T-helper 2 cell (primary cell): ENCODE measurements around the gene SLC7A9.
"Not testable (repeated sequence)": the region's sequence is repeated elsewhere in the genome, so short reads cannot be mapped to it uniquely, and the experiment has no call there.

Source experiments
- DNase-seq, 5 experiments: peaks; one replicate each; pipeline versions ENCODE4 v3.0.0 to v3.0.0-alpha.2; 2012 to 2022

Gene SLC7A9

DNA sequence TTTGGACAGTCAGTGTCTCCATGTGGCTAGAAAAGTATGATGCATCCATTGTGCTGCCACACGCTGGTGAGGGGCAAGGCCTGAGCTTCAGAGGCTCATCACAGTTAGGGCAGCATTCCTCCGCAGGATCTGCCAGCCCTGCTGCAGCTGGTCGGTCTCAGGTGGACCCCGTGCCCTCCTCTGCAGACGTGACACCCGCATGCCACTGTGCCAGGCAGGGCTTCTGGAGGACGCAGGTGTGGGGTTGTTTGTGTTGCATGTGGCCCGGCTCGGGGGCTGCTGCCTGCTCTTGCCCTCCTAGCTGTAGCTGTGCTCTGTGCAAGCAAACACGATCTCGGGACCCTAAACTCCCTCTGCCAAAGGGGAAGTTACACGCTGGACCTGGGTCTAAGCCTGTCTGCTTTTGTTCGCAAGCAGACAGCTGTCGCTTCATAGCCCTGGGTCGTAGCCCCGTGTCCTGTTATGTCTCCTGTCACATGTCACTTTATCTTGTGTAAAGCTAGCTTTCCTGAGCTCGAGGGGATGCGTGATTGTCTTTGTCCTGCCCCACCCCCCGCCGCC lies 45.3 kb downstream of the SLC7A9 start:
- no peak for DNase-seq

DNA sequence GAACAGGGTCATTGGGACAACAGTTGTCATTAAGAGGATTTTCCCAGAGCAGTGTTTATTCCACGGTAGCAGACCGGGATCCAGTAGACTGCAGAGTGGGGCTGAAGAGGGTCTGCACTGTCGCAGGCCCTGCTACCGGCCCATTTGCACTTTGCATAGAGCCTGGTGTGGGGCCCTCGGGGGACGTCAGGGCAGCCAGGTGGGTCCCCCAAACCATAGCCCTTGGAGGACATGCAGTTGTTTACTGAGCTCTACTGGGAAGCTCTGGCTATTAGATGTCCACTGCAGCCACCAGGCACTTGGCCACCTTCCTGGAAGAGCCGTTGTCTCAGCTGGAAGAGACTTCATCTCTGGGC lies 45.8 kb downstream of the SLC7A9 start:
- no peak for DNase-seq

DNA sequence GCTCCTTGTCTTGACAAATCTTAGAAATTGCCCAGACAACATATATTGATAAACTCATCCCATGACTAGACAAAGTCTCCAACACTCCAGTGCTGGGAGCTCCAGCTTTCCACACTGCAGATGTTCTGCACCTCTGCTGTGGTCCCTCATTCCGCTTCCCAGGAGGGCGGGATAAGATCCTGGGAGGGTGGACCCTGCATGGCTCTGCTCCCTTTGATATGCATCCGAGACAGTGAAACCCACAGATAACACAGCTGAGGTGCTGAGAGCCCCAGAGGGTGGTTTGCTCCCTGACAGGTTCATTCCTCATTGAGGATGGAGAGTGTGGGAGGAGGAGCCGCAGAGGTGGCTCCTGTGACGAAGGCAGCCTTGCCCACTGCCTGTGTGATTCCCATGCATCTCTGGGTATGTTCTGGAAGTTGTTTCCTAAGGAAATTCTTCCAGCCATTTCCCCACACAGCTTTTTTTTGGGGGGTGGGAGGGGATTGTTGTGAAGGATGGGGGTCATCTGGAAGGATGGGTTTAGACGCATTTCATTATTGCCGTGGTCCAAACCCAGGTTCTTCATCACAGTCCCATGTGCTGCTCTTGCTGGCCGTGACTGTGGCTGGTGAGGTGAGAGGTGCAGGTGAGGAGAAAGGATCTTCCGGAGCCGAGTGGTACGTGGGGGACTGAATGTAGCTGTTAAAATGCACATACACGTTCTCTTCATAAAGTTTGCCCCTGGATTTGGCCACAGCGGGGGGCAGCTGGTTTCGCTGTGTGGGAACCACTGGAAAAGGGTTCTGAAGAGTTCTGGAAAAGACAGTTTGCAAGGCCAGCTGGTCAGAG lies 46.4 kb downstream of the SLC7A9 start:
- DNase-seq: no peak

DNA sequence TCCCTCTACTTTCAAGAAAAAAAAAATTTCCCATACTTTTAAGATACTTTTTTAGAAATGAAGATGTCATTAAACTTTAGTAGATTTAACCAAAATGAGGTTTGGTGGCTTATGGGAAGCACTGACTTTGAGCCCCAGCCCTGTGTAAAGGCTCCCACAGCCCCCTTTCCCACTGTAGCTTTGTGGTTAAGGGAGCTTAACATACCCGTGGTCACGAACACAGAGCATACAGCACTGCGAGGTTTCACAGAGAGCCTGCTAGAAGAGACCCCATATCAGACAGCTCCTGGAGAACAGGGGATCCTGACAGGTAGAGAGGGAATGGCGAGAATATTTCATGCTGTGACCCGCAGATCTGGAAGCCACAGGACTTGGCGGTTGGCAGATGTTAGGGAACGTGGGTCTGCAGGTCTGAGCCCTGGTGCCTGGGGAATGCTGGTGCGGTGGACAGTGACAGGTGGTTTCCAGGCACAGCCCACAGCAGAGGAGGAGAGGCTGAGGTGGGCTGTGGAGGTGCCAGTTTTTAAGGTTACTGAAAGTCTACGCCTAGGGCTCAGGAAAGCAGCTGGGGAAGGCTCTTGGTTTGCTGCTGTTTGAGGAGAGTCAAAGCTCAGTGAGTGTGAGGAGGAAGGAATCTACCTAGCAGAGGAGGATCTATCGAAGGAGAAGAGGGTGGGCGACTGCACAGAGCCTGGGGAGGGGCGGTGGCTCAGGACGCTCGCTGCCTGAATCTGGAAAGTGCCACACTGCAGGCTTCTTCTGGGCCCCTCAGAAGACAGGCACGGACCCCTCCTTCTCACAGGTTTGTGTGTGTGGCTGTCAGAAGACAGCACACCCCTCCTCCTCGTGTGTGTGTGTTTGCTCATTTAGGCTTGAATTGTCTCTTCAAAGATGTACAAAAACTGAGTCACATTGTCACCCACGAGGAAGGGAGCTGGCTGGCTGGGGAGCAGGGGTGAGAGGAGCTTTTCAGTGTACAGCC lies 49.9 kb downstream of the SLC7A9 start:
- DNase-seq: no peak

DNA sequence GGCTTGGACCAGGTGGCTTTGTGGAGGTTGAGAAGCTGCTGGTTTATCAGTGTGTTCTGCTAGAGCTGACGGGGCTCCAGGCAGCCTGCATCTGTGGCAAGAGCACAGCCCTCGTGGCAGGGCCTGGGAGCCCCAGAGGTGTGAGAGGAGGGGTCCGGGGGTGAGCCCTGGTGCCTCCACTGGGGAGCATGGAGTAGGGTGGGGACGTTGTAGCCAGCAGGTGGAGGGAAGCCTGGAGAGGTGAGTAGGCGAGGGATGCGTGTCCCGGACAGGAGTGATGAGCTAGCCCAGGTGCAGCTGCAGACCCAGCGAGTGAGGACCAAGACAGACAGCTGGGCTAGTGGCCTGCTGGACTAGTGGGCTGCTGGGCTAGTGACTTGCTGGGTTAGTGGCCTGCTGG lies 51.0 kb downstream of the SLC7A9 start:
- DNase-seq: no peak

DNA sequence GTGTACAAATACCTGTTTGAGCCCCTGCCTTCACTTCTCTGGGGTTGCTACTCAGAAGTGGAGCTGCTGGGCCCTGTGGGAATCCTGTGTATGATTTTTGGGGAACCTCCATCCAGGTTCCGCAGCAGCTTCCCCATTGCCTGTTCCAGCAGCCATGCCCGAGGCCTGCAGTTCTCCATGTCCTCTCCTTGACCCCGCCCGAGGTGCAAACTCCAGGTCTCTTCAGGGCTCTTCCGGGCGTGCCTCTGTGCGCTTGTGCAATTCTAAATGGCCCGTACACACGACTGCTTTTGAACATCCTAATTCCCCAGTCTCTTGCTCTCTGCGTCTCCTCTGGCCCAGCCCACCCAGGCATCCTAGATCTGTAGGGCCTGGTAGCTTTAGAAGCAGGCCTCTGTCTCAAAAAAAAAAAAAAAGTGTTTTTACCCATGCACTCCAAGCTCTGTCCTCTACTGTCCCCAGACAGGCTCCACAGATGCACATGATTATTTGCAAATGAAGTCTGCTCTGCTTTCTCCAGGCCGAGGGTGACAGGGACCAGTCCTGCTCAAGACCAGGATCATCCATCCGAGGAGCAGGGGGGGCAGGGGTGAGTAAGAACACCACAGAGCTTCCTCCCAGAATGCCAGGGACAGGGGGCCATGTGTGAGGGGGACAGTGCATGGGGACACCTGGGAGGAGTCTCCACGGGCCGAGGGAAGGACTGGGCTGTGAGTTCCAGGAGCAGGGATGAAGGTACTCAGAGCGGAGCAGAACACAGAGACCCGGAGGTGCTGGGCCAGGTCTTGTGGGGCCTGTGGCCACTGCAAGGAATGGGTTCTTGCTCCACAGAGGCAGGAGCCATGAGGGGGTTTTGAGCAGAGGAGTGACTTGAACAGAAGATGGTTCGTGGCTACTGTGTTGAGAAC lies 51.7 kb downstream of the SLC7A9 start:
- DNase-seq: no peak

DNA sequence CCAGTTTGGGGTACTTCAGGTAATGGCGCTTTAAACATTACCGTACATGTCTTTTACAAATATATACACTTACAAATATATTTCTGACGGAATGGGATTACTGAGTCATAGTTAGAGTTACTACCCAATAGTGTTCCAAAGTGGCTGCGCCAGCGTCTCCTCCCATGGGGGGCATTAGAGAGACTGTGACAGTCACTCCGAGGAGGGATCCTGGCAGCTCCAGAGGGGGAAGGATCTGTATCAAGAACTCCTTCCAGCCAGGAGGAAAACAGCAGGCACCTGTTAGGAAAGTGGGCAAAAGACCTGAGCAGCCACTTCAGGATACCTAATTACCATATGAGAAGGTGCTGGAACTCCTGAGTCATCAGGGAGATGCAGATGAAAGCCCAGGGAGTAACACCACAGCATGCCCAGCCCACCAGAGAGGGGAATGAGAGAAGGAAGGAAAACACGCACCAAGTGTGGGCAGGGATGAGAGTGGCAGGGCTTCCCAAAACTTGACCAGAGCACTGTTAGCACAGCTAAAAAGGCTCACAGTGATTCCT lies 52.9 kb downstream of the SLC7A9 start:
- no peak for DNase-seq

DNA sequence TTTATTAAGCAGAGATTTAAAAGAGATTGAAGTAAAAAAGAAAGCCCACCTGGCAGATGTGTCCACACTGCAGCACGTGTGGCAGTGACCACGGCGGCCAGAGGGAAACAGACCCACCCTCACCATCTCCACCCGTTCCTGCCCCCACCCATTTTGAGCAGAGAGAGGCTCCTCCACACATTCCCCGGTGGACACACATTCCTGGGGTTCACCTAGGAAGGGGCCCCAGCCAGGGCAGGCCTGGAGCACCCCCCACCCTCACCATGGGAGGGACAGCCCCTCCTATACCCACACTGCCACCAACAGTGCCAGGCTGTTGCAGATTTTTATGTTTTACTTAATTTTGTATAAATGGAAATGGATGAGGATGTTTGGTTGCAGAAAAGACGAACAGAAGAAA lies 54.9 kb downstream of the SLC7A9 start:
- no peak for DNase-seq

DNA sequence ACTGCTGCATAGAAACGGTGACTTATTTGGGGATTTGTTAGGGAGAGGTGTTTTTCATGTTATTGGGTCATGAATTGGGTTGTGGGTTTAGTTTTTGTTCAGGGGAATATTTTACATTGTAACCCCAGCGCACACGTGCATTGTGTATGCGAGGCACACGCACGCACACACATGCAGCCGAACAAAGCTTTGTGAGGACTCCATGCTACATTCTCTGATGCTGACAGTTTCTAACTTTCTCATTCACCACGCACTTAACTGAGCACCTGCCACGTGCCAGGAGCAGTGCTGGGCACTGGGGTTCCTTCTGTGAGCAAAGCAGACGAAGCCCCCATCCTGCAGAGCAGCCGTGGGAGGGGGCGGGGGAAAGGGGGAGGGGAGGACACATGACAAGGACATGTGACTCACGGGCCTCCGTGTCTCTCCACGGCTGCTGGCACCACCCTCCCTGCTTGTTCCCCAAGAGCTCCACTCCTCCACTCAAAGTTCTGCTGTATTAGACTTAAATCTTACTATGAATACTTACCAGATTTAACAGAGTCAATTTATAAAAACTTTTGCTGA lies 55.6 kb downstream of the SLC7A9 start:
- DNase-seq: no peak

DNA sequence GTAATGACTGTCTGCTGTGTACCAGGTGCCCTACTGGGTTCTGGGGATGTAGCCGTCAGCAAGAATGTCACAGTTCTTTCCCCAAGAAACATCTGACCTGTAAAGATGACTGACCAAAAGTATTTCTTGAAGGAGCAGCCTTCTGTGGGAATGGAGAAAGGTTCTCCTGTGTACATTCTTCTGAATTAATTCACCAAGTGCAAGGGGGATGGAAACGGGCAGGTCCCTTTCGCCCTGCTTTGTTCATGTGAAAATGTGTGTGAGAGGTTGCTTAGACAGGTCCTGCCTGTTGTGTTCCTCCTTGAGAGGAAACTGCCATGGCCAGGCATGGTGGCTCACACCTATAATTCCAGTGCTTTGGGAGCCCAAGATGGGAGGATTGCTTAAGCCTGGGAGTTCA lies 57.0 kb downstream of the SLC7A9 start:
- DNase-seq: no peak

DNA sequence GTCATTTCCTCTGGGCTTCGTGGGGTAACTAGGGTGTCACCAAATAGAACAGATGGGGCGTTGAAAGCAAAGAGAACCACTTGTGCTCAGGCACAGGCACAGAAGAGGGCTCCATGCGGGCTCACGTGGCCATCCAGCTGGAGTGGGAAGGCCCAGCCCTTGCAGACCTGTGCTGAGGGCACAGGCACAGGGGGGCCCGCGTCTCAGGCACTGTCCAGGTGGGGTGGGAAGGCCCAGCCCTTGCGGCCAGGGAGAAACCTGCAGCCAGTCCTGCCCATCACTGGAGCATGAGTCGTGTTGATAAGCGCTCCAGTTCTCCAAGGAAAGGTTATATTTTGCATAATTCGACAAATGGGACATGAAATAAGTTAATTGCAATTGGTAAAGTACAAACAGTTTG lies 57.5 kb downstream of the SLC7A9 start:
- DNase-seq: no peak

DNA sequence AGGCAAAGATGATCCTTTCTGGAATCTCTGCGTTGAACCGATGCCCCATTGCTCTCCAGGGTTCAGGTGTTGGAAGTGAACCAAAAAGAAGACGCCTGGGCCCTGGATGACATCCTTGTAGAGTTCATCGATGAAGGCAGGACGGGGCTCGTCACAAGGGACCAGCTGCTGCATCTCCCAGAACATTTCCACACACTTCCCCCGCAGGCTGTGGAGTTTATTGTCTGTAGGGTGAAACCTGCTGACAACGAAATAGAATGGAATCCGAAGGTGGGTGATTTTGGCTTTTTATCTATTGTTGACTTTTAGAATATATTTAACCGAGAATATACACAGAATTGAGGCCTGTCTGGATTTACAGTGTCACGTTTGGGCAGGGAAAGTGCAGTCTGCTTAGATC lies 58.4 kb downstream of the SLC7A9 start:
- DNase-seq: no peak

DNA sequence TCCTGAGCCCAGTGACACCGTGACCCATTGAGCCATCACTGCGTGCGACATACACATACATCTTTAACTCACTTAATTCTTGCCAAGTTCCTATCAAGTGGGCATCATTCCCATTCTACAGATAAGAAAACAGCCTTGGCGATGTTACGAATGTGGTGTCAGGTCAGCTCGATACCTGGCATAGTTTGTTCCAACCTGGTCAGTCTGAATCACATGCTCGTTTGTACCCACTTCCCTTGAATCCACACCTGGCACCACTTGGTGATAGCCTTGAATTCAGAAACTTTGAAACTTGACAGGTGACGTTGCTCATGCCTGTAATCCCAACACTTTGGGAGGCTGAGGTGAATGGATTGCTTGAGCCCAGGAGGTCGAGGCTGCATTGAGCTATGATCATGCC lies 59.1 kb downstream of the SLC7A9 start:
- no peak for DNase-seq

DNA sequence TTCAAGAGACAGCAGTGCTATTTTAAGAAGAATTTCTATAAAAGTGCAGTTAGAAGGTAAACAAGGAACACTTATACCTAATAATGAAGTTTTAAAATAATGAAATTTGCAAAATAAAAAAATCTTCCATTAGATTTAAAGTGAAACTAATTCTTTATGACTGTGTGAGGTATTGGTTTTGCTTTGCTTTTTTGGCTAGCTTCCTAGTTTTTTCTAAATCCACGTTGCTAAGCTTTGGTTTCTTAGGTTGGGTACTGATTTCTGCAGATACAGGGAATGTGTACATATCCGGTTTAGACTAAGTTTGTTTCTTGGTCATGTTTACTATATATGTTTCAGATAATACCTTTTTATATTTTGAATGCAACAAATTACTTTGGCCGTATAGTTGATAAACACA lies 59.8 kb downstream of the SLC7A9 start:
- peak in 1 of 5 experiments; percentile 40 for DNase-seq

DNA sequence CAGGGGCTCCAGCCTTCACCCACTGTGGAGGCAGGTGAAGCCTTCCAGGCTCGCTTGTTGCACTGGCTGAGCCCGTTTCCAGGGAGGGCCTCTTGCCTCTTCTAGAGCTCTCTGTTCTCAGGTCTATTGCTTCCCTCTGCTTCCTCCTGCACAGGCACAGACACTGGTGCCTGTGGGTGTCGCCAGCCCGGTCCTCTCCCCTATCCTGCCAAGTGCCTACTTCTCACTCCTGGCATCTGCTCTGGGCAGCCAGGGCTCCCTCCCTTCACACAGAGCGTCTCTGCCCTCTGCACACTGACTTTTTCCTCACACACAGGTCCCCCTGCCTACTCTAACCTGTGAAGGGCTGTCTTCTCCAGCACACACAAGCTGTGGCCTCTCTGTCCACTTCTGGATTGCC lies 60.3 kb downstream of the SLC7A9 start:
- no peak for DNase-seq

DNA sequence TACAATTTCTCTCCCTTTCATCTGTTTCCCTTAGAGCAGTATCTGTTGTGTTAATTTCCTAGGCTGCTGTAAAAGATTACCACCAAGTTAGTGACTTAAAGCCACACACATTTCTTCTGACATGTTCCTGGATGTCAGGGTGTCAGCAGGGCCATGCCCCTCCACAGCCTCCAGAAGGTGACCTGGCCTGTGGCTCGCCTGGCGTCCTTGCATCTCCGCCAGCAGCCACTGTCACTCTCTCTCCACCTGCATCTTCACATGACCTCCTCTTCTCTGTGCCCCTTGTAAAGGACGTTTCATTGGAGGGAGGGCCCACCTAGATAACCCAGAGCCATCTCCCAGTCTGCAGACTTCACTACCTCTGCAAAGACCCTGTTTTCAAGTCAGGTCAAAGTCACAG lies 61.3 kb downstream of the SLC7A9 start:
- DNase-seq: no peak

DNA sequence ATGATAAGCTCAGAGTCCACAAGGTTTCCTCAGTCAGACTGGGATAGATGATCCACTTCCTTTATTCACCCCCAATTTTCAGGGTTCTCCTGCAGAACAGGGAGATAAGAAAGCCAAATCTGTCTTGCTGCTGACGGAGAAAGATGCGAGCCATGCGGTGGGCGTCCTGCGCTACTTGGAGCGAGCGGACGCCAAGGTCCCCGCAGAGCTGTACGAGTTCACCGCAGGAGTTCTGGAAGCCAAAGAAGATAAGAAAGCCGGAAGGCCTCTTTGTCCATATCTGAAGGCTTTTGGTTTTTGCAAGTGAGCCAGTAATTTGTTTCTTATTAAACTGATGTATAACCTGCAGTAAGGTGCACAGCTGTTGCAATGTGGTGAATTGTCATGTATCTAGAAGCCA lies 66.7 kb downstream of the SLC7A9 start:
- no peak for DNase-seq

DNA sequence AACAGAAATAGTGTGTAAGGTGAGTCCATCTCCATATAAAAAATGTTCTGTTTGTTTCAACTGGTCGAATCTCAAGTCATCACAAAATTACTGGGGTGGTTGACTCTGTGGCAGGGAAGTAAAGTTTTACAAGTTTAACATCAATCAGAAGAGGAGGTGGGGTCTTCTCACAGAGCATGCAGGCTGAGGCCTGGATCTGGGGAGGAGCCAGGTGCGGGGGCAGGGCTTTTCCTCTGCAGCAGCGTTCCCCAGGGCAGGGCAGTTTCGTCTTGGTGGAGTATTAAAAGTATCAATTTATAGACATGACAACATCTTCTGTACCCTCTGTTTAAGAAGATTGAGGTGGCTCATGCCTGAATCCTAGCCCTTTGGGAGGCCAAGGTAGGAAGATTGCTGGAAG lies 68.8 kb downstream of the SLC7A9 start:
- no peak for DNase-seq

DNA sequence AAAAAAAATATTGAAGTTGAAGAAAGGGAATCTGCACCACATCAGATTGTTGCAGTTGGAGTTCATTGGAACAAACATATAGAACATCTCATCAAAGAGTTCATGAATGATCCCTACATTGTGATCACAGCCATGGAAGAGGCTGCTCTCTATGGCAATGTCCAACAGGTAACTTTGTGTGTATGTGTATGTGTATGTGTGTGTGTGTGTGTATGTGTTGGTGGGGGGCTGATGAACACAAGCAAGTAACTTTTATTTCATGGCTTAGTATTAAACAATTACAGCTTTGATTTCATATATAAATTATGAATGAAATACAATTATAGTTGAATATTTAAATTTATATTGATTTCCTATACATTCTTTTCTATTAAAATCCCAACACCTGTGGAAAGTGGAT lies 69.4 kb downstream of the SLC7A9 start:
- no peak for DNase-seq

DNA sequence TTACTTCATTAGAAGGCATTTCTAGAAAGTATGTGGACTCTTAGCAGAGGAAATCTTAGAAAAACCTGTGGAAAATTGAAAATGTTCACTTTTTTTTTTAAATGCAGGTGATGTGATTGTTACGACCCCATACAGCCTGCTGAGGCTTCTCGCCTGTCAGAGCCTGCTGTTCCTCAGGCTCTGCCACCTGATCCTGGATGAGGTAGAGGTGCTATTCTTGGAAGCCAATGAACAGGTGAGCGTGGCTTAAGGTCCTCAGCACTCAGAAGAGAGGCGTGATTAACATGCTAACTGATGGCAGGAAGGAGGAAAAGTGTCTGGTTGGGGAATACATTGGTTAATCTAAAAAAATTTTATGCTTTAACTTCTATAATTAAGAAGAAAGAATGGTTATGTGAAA lies 71.4 kb downstream of the SLC7A9 start:
- DNase-seq: no peak

DNA sequence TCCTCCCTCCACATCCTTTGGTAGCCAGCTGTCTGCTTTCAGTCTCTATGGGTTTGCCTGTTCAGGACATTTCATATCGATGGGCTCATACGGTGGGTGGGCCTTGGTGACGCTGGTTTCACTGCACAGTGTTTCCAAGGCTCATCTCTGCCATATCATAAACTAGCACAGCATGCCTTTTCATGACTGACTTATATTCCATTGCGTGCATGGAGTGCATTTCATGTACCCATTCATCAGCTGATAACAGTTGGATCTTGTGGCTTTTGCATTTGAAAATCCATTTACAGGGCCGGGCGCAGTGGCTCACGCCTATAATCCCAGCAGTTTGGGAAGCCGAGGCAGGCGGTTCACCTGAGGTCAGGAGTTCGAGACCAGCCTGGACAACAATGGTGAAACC lies 80.1 kb downstream of the SLC7A9 start:
- DNase-seq: no peak

DNA sequence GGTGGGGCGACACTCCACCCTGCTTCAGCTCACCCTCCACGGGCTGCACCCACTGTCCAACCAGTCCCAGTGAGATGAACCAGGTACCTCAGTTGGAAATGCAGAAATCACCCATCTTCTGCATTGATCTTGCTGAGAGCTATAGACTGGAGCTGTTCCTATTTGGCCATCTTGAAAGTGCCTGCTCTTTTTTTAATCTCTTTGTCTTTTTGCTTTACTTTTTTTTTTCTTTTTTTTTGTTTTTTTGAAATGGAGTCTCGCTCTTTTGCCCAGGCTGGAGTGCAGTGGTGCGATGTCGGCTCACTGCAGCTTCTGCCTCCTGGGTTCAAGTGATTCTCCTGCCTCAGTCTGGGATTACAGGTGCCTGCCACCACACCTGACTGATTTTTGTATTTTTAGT lies 81.7 kb downstream of the SLC7A9 start:
- not testable (repeated sequence) for DNase-seq
